GM18520 (cell line): ENCODE measurements around the gene LRRC27.

ENCODE experiments used
- ATAC-seq: cut with Tn5 transposase; IDR thresholded peaks from one replicate; pipeline ENCODE4 v1.9.1; 2021; ENCODE audit not compliant: unreplicated experiment

Gene LRRC27

DNA sequence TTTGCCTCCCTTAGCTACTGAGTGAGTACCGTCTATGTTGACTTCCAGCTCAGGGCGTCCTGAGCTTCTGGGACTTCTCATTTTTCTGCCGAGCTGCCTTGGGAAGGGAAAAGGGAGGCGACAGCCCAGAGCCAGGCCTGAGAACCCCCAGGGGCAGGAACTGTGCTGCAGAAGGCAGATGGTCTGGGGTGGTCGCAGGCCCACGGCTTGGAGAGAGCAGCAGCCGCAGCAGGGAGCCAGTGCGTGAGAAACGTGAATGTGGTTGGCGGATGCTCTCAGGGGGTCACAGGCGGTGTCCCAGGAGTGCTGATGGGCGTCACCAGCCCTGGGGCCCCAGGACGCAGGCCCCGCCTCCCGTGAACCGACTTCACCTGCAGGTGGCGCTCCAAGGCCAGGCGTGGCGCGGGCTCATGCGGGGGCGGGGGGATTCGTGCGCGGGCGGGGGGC lies 55.8 kb downstream of the LRRC27 start:
- no peak for ATAC-seq

DNA sequence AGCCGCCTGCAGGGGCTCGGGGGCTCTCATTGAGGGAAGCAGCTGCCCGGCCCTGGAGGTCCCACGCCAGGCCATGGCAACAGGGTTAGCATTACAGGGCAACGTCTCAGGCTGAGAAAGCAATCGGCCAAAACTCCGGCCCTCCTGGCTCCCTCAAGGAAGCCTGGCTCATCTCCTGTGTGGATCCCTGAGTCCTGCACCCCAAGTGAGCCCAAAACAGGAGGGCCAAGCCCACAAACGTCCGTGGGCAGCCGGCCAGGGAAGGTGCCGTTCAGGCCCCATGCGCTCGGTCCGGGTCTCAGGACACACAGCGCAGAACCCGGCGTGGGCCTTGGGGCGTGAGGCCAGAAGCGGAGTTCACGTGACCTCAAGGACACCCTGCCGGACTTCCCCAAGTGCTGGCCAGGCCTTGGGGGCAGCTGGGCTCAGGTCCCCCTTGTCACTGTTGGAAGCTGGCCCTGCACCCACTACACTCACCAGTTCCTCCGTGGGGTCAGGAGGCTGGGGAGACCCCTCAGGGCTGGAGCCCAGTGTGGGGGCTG lies 57.0 kb downstream of the LRRC27 start:
- no peak for ATAC-seq

DNA sequence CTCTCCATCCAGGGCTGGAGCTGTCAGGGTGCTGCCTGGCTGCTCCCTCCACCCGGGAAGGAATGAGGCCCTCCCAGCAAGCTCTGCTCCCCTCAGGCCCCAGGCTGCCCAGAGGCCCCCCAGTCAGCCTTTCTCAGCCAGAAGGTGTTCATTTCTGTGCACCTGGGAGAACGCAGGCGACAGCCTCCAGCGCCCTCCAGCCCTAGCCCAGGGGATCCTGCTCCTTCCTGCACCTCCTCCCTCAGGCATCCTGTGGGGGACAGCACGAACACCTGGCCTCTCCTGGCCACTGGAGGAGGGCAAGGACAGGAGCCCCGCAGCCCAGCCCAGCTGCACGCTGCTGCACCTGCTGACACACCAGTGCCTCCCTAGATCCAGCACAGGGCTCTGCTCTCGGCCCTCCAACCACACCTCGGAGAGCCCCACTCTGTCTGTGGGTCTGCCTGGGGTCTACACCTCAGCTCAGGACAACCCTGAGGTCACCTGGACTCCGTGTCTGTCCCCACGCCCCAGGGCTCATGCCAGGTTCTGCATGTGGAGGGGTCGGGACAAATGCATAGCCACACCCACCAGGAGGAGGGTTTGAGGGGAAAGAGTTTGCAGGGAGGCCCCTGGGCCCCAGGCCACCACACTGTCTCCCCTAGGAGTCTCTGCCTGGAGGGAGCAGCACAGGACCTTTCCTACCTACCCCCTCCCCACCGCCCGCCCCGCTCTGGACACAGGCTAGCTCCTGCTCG lies 57.6 kb downstream of the LRRC27 start:
- ATAC-seq, result no peak

DNA sequence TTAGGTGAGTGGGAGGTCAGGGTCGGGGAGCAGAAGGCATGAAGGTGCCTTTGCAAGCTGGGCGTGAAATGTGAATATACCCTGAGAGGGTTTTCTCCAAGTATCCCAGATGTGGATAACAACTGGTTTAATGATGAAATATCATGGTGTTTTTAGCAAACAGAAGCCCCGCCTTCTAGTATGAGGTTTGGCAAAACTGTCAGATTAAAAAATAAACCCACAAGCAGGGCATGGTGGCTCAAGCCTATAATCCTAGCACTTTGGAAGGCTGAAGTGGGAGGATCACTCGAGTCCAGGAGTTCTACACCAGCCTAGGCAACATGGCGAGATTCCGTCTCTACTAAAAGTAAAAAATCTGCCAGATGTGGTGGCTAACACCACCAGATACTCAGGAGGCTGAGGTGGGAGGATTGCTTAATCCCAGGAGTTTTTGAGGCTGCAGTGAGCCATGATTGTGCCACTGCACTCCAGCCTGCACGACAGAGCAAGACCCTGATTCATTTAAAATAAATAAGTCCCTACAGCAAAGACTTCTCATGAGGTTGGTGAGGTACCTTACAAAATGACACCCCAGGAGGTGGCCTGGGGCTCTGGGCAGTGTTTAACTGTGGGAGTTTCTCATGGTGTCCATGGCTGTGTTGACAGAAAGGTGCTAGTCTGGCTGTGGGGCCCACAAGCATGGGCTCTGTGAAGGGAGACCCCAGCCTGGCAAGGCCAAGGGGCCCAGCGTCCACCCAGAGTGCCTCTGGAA lies 58.4 kb downstream of the LRRC27 start:
- no peak for ATAC-seq

DNA sequence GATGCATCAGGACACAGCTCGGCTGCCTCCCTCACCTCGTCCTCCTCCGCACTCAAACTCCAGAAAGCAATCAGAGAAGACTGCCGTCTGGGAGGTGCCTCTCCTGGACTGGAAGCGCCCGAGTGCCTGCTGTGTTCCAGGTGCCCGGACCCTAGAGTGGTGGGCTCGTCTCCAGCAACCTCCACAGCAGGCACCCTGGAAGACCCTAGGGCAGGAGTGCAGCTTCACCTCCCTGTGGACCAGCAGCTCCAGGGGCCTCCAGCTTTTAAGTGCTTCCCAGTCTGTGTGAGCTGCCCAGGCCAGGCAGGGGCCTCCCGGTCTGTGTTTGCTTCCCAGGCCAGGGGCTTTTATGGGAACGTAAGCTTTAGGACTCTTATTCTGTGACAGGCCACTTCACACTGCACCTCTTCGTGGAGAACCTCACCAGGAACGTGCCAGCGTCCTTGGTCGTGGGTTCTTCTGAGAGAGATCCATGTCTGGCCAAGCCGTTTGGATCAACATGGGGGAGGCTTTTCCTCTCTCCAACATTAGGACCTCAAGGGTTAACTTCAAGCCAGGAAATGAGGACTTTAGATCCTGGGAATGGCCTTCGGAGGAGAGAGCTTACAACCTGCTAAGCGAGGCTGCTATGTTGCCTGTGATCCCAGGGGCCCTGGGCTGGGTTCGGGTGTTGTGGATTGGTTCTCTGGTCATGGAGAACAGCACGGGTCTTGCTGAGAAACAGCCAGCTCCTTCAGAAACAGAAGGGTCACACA lies 59.1 kb downstream of the LRRC27 start:
- no peak for ATAC-seq

DNA sequence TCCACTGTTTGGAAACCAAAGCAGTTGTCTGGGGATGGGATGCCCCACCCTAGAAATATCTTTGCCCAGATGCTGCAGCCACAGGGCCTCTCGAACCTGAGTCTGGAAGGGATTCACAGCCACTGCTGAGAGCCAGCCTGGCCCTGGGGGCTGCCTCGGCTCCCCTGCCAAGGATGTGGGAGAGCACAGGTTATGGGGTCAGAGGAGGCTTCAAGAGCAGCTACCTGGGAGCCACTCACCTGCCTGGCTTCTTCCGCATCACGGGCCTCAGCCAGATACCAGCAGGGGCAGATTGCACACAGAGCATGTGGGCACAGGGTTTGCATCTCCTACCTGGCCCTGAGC lies 59.7 kb downstream of the LRRC27 start:
- ATAC-seq, result no peak

DNA sequence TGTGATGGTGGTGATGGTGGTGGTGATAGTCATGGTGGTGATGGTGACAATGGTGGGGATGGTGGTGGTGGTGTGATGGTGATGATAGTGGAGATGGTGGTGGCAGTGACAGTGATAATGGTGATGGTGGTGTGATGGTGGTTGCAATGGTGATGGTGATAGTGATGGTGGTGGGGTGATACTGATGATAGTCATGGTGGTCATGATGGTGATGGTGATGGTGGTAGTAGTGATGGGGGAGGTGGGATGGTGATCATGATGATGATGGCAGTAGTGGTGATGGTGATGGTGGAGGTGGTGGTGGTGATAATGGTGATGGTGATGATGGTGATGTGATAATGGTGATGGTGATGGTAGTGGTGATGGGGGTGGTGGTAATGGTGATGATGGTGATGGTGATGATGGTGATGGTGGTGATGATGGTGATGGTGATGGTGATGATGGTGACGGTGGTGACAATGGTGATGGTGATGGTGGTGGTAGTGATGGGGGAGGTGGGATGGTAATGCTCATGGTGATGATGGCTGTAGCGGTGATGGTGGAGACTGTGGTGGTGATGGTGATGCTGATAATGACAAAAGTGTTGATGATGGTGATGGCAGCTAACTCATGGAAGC lies 60.3 kb downstream of the LRRC27 start:
- no peak for ATAC-seq

DNA sequence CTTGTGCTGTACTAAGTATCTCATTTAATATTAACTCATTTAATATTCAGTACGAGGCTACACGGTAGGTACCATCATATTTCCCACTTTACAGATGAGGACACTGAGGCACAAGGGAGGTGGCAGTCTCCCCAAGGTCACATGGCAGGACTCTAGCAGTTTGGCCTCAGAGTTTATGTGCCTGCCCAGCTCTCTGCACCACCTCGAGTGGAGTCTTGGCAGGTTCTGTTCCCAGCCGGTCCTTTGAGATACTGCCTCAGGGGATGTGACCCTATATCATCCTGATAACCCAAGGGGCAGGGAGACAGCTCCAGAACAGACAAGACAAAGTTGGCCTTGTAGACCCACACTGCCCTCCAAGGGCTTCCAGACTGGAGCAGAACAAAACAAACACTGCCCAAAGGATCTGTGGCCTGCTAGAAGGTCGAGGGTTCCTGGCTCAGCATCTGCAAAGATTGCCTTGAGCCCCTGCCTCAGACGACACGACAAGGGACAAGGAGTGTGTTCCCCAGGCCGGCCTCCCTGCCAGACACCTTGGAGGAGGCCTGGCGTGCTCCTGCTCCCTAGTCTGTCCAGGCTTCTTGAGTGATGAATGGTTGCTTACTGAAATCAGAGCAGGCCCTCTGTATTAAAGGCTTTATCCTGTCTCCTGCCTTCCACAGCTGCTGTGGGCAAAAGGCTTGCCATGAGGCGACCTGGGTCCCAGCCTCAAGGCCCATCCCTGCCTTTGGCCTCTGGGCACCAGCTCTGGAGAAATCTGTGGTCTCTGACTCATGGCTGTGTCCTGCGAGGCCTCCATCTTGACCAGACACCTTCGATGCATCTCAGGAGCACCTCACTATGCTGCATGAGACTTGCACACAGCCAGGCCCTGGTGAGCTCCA lies 61.1 kb downstream of the LRRC27 start:
- ATAC-seq, result no peak

DNA sequence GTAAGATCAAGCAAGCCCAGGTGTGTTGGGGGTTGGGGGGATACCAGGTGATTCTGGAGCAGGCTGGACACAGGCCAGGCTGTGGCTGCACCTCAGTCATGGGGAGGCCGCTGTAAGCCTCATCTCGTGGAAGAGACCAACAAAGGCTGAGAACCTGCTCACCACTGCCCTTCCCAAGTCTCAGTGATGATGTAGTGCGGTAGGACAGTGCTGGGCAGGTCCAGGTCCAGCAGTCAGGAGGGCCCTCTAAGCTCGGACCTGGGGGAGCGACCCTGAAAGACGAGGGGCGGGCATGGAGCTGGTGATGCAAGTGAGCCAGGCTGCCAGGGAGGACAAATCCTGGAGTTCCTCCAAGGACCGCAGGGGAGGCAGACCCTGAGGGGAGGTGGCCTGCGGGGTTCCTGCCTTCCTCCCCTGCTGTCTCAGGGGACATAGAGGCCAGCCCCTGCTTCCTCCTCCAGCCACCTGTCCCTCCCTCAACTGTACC lies 61.7 kb downstream of the LRRC27 start:
- ATAC-seq, result no peak

DNA sequence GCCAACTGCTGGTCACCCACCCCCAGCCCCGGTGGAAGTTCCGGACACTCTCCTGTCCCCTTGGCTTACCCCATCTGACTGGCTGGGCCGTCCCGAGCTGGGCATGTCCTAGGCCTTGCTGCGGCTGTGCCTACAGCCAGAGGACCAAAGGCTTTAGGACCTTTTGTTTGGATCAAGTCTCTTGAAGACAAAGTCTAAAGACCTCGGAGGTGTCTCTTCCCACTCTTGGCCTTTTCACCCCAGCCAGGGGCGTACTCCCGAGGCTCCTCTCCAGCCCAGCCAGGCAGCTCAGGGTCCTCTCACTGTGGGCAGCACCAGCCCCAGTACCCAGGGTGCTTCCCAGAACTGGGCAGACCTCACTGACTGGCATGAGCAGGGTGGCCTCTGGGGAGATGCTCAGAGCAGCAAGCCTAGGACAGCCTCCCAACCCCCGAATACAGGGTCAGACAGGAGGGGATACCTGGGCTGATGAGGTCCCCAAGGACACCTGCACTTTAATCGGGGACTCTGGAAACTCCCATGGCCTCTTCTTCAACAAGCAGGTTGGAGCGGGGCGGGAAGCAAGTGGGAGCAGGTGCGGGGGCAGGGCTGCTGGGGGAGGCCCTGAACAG lies 62.3 kb downstream of the LRRC27 start:
- no peak for ATAC-seq

DNA sequence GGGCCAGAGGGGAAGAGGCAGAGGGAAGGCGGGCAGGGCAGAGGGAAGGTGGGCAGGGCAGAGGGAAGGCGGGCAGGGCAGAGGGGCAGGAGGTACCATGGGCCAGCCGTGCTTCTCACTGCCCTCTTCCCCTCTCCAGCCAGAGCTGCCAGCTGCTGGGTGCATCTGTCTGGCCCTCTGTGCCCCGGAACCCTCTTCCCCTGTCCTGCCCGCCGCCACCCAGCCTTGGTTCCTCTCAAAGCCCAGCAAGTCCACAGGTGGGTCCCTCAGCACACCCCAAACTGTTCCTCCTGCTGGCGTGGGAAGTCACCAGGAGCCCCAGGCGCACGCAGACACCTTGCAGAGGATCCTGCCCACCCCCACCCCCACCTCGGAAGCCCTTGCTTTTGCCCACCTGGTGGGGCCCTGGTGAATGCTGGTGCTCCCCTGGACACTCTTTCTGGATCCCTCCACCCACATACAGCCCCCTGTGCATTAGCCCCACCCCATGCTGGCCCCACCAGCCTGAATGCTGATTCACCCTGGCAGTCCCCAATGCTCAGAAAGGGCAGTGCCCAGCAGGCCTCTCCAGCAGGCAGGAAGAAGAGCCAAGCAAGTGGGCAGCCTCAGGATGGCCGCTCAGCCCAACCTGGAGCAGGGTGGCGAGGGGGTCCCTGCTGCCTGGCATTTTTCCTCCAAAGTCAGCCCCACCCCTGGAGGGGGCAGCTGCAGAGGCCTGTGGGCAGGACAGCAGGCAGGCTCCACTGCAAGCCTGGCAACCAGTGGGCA lies 63.1 kb downstream of the LRRC27 start:
- no peak for ATAC-seq

DNA sequence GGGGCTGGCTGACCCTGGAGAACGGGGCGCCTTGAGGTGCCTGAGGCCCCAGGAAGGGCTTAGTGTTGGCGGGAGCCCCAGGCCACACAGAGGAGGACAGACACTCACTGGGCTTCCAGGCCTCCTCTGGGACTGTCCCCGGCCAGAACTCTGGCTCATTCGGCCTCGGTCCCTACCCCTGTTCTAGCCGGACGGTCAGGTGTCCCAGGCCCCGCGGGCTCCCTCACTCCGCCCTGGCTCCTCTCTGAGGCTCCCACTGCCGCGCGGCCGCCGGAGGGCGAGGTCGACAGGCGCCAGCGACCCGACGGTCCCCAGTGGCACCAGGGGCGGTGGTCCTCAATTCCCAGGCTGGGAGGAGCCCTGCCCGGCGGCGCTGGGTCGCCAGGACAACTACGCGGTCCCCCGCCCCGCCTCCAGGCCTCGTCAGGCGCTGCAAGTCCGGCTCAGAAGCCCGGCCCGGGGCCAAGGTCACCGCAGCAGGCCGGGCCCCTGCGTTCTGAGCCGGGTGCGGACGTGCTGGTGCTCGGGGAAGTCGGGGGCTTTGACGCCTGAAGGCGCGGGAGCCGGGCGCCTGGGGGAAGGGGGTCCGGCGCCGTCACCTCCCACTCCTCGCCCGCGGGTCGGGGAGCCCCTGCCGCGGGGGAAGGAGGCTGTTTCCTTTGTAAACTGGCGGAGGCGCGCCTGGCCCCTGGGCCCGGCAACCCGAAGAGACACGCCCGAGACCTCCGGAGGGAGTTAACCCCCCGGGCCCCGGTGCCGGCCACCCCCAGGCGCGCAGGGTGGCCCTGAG lies 63.9 kb downstream of the LRRC27 start:
- ATAC-seq, result no peak

DNA sequence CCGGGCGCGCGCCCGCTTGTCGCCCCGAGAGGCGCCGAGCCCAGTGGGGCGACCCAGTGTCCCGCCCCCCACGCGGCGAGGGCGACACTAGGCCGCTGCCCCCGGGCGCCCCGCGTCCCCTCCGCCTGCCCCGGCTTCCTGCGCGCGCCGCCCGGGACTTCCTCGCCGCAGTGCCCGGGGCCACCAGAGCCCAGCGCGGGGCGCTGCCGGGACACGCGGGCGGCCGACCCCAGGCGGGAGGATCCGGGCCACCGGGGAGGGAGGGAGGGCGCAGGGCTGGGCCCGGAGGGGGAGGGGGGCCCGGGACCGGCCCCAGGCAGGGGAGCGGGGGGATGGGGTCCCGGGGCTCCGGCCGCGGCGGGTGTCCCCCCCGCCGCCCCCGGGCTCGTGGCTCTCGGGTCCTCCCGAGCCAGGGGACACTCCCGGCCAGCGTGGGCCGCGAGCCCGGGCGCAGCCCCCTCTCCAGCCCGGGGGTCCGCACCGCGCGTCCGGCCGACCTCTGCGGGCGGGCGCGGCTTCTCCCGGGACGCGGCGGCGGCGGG lies 64.6 kb downstream of the LRRC27 start:
- ATAC-seq, result no peak

DNA sequence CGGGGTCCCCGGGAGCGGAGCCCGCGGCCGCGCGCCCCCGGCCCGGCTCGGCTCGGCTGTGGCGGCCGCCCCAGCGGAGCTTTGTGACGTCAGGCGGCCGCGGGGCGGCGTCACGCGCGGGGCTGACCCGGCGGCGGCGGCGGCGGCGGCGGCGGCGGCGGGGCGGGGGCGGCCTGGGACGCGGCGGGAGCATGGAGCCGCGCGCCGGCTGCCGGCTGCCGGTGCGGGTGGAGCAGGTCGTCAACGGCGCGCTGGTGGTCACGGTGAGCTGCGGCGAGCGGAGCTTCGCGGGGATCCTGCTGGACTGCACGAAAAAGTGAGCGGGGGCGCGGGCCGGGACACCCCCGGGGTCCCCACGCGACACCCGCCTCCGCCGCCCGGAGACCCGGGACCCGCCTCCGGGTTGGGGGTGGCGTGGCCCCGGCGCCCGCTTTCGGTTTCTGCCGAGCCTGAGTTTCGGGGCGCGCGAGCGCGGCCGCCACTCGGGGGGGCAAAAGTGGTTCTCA lies 65.1 kb downstream of the LRRC27 start, which contains the start of gene PWWP2B:
TSS of gene PWWP2B (plus strand) at position 165 of the 506 bp plus-strand sequence. CDS start at position 192, 27 bp downstream.
- no peak for ATAC-seq

DNA sequence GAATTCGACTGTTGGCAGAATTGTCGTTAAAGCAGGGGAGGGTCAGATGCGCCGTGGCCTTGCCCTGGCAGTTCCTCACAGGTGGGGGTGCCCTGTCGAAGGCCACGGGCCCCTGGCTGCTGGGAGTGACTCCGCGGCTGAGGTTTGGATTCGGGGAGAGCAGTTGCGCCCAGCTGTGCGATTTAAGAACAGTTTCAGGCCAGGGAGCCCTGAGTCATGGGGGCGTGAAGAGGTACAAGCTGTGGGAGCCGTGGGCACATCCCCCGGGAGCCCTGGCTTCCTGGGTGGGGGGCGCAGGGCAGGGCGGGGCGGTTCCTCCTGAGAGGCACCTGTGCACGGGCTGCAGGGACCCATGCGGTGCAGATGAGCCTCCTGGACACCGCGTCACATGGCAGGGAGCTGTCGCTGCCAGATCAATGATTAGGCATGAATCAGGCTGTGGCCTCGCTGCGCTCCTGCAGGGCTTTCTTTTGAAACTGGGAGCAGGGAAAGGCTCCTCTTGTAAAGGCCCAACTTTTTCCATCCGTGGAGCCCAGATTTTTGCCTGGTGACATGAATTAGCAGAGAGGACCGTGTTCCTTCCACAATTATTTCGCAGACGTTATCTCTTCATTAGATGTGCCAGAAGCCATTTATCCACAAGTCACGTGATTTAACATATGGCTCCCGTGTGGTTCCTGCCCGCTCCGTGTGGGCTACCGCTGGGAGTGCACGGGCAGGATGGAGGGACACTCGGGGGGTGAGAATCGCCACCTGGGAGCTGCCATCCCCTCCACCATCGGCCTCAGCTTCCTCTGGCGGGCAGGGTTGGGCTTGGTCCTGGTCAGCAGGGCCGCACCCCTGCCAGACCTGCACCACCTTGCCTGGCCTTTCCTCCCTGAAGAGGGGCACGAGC lies 65.9 kb downstream of the LRRC27 start:
- ATAC-seq, result no peak

DNA sequence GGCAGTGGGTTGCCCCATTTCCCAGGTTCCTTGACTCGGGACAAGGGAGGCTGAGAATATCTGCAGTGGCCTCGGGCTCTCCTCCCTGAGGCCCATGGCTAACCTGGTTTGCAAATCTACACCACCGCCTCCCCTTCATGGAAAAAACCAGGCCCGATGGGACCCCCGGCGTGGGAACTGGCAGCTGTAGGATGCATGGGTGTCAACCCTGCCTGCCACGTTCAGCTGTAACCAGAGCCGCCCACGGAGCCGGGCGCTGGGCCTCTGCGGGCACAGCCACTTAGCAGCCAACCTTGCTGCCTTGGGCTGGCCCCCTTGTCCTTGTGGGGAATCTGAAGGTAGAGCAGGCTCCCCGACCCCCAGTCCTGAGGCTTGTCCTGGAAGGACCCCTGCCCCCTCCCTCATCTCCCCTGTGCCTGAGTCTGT lies 66.6 kb downstream of the LRRC27 start:
- no peak for ATAC-seq
